Measurements from ENCODE around the gene PPAT. TPM values are rescaled to one million over a fixed set of nuclear protein-coding genes. Genes with fewer than 3 reads are reported as not detected.
A peak's percentile ranks its signal among the peaks of the same experiment; 100 is the strongest.

Gene PPAT
- total RNA-seq, 1 donor from 2014 or later, result 42.2 TPM

DNA sequence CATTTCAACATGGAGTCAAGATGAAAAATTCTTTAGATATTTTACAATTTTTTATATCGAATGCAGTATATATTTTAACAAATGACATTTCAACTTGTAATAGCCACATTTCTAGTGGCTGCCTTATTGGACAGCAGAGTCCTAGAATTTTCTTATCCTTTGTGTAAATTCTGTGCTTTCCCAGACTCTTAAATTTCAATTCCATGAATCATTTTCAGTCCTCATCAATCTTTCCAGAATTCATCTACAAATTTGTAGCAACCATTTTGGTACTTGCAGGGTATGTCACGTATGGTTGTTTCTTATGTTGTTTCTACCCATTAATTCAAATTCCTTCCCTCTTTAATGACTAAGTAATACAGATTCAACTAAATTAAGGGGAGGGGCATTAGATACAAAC lies 3.4 kb upstream of the PPAT start:
- no peak overlapping the region for H3K4me2 ChIP-seq (ENCODE audit: low read length)
- Mint-ChIP-seq H3K36me3 (ENCODE audit: low read depth, unreplicated experiment) (peaks cover 8% of the 10 kb centered on the region), H3K9me3 (ENCODE audit: unreplicated experiment) (no peaks in the 10 kb centered on the region), H3K27me3 (ENCODE audit: low read depth, unreplicated experiment) (no peaks in the 10 kb centered on the region), H3K27ac (ENCODE audit: unreplicated experiment) (no peak overlapping the region), H3K4me1 (ENCODE audit: low read depth, unreplicated experiment) (peaks cover 7% of the 10 kb centered on the region), H3K4me3 (ENCODE audit: unreplicated experiment) (no peak overlapping the region)
- H4K20me1 ChIP-seq (ENCODE audit: insufficient read depth, low read length), result peaks cover 24% of the 10 kb centered on the region
- no peak overlapping the region for H3K9ac ChIP-seq (ENCODE audit: low read length)
- H3K36me3 ChIP-seq (ENCODE audit: insufficient read depth, low read length), result peaks cover 16% of the 10 kb centered on the region
- H3K27me3 ChIP-seq (ENCODE audit: insufficient read depth, low read length), result no peaks in the 10 kb centered on the region
- no peaks in the 10 kb centered on the region for H3K9me3 ChIP-seq (ENCODE audit: insufficient read depth, low read depth, low read length)
- H3K27ac ChIP-seq (ENCODE audit: low read depth, low read length), result no peak overlapping the region
- DNase-seq (ENCODE audit: low read depth) (peak; percentile 43), FAIRE-seq (no peak)
- no peak overlapping the region for H2AFZ ChIP-seq (ENCODE audit: low read depth, low read length)
- peaks cover 4% of the 10 kb centered on the region for H3K4me1 ChIP-seq (ENCODE audit: insufficient read depth, low read length)
- H3K4me3 ChIP-seq (ENCODE audit: insufficient read depth, low read depth, low read length), result no peak overlapping the region
- TF ChIP-seq EZH2 (IDR thresholded peaks at IDR 0.05; ENCODE audit: insufficient read depth, low read length), result no peak
- TF ChIP-seq, protein P1, sequence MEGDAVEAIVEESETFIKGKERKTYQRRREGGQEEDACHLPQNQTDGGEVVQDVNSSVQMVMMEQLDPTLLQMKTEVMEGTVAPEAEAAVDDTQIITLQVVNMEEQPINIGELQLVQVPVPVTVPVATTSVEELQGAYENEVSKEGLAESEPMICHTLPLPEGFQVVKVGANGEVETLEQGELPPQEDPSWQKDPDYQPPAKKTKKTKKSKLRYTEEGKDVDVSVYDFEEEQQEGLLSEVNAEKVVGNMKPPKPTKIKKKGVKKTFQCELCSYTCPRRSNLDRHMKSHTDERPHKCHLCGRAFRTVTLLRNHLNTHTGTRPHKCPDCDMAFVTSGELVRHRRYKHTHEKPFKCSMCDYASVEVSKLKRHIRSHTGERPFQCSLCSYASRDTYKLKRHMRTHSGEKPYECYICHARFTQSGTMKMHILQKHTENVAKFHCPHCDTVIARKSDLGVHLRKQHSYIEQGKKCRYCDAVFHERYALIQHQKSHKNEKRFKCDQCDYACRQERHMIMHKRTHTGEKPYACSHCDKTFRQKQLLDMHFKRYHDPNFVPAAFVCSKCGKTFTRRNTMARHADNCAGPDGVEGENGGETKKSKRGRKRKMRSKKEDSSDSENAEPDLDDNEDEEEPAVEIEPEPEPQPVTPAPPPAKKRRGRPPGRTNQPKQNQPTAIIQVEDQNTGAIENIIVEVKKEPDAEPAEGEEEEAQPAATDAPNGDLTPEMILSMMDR (IDR thresholded peaks at IDR 0.05; ENCODE audit: insufficient read depth, low read depth, low read length), result no peak
- H3K79me2 ChIP-seq (ENCODE audit: insufficient read depth, low read length), result peaks cover 83% of the 10 kb centered on the region

DNA sequence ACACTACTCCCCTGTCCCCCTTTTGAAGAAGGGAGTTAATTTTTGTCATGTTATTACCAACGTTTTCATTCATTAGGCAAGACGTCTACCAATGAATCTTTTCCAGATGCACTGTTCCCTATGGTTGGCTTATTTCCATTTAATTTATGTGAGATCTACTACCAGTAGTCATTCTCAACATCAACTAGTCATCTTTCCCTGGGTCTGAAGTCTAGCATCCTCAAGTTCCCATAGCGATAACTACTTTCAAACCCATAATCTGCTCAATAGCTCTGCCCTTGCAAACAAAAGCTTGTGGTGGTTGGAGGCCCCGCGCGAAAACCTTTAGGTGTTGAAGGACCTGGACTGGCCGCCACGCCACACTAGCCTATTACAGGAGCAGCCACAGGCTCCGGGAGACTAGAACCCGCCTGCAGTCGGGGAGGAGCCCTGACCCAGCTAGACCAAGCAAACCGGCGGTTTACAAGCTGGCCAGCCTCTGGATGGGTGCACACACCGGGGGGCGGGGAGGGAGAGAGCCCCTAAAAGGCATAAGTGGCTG lies 746 bp downstream of the PPAT start:
- Mint-ChIP-seq H3K4me3 (ENCODE audit: unreplicated experiment) (peak overlapping the region; percentile 92), H3K27me3 (ENCODE audit: low read depth, unreplicated experiment) (no peaks in the 10 kb centered on the region), H3K27ac (ENCODE audit: unreplicated experiment) (peak overlapping the region; percentile 92), H3K4me1 (ENCODE audit: low read depth, unreplicated experiment) (peaks cover 2% of the 10 kb centered on the region), H3K36me3 (ENCODE audit: low read depth, unreplicated experiment) (peaks cover 2% of the 10 kb centered on the region), H3K9me3 (ENCODE audit: unreplicated experiment) (no peaks in the 10 kb centered on the region)
- H3K79me2 ChIP-seq (ENCODE audit: insufficient read depth, low read length), result peaks cover 85% of the 10 kb centered on the region
- H3K27ac ChIP-seq (ENCODE audit: low read depth, low read length), result peak overlapping the region; percentile 86
- TF ChIP-seq, protein P1 (IDR thresholded peaks at IDR 0.05; ENCODE audit: insufficient read depth, low read depth, low read length), result no peak
- TF ChIP-seq EZH2 (IDR thresholded peaks at IDR 0.05; ENCODE audit: insufficient read depth, low read length), result no peak
- H3K4me3 ChIP-seq (ENCODE audit: insufficient read depth, low read depth, low read length), result peak overlapping the region; percentile 94
- H3K9ac ChIP-seq (ENCODE audit: low read length), result peak overlapping the region; percentile 93
- peaks cover 11% of the 10 kb centered on the region for H4K20me1 ChIP-seq (ENCODE audit: insufficient read depth, low read length)
- H3K36me3 ChIP-seq (ENCODE audit: insufficient read depth, low read length), result no peaks in the 10 kb centered on the region
- peak; percentile 50 for DNase-seq (ENCODE audit: low read depth)
- H3K4me1 ChIP-seq (ENCODE audit: insufficient read depth, low read length), result peaks cover 4% of the 10 kb centered on the region
- FAIRE-seq, result no peak
- H3K27me3 ChIP-seq (ENCODE audit: insufficient read depth, low read length), result no peaks in the 10 kb centered on the region
- peak overlapping the region; percentile 98 for H2AFZ ChIP-seq (ENCODE audit: low read depth, low read length)
- no peaks in the 10 kb centered on the region for H3K9me3 ChIP-seq (ENCODE audit: insufficient read depth, low read depth, low read length)
- peak overlapping the region; percentile 95 for H3K4me2 ChIP-seq (ENCODE audit: low read length)

DNA sequence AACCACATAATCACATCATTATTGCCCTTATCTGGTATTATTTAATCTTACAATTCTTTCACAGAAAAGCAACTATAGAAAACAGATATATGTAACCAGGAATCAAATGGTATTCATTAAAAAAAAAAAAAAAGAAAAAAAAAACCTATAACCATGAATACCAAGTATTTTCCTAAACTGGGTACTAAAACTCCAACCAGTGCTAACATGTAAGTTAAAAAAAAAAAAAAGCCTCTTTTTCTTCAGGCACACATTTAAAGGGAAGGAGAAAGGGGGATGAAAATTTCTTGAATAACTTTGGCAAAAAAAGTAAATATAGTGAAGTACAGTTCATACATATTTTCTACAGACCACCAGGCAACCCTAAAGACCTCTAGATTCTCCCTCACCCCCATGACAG lies 2.1 kb downstream of the PPAT start:
- Histone ChIP-seq H2AFZ (ENCODE audit: low read depth, low read length) (no peak overlapping the region), H3K9me3 (ENCODE audit: insufficient read depth, low read depth, low read length) (no peaks in the 10 kb centered on the region), H4K20me1 (ENCODE audit: insufficient read depth, low read length) (peaks cover 4% of the 10 kb centered on the region), H3K27ac (ENCODE audit: low read depth, low read length) (no peak overlapping the region), H3K36me3 (ENCODE audit: insufficient read depth, low read length) (no peaks in the 10 kb centered on the region), H3K27me3 (ENCODE audit: insufficient read depth, low read length) (no peaks in the 10 kb centered on the region), H3K4me3 (ENCODE audit: insufficient read depth, low read depth, low read length) (no peak overlapping the region), H3K79me2 (ENCODE audit: insufficient read depth, low read length) (peaks cover 85% of the 10 kb centered on the region), H3K4me2 (ENCODE audit: low read length) (peak overlapping the region; percentile 95), H3K9ac (ENCODE audit: low read length) (no peak overlapping the region), H3K4me1 (ENCODE audit: insufficient read depth, low read length) (peaks cover 4% of the 10 kb centered on the region)
- Mint-ChIP-seq H3K27ac (ENCODE audit: unreplicated experiment) (no peak overlapping the region), H3K36me3 (ENCODE audit: low read depth, unreplicated experiment) (peaks cover 2% of the 10 kb centered on the region), H3K4me1 (ENCODE audit: low read depth, unreplicated experiment) (peaks cover 3% of the 10 kb centered on the region), H3K9me3 (ENCODE audit: unreplicated experiment) (no peaks in the 10 kb centered on the region), H3K4me3 (ENCODE audit: unreplicated experiment) (peak overlapping the region; percentile 92), H3K27me3 (ENCODE audit: low read depth, unreplicated experiment) (no peaks in the 10 kb centered on the region)
- TF ChIP-seq, protein P1 (IDR thresholded peaks at IDR 0.05; ENCODE audit: insufficient read depth, low read depth, low read length), result no peak
- TF ChIP-seq EZH2 (IDR thresholded peaks at IDR 0.05; ENCODE audit: insufficient read depth, low read length), result no peak
- no peak for FAIRE-seq
- DNase-seq (ENCODE audit: low read depth), result no peak

All from astrocyte (in vitro differentiated cells and primary cell).